K562 (cell line): ENCODE data around the gene C11orf91. TPM values are rescaled to one million over a fixed set of nuclear protein-coding genes. Genes with fewer than 3 reads are reported as not detected.

Experiments used
- CTCF ChIP-seq, 3 experiments: IDR thresholded peaks in 2 of 3; conservative IDR thresholded peaks in 1 of 3; 2 replicates each; pipeline ENCODE4 v1.5.1; 2011 to 2012; ENCODE audit warnings: low read length in 3 of 3, mild to moderate bottlenecking in 3 of 3, control low read depth in 2 of 3, improper control_type of control experiment in 1 of 3, inconsistent platforms in 1 of 3, low read depth in 1 of 3, mixed read lengths in 1 of 3, moderate library complexity in 1 of 3; ENCODE audit not compliant: insufficient read depth in 2 of 3
- E2F1 ChIP-seq: sonication (generic); formaldehyde crosslinking; IDR thresholded peaks from 2 replicates; pipeline ENCODE4 v1.8.1; 2023; ENCODE audit warnings: mild to moderate bottlenecking, missing genetic modification reagents, moderate library complexity
- HOMEZ ChIP-seq: fragments of 250-450 bp; sonication (Bioruptor Pico); IDR thresholded peaks from 2 replicates; pipeline ENCODE4 v1.4.0; 2020; ENCODE audit warnings: mild to moderate bottlenecking, moderate library complexity
- MGA ChIP-seq: fragments of 450-650 bp; IDR thresholded peaks from 2 replicates; pipeline ENCODE4 v1.6.1; 2016; ENCODE audit warnings: mild to moderate bottlenecking, moderate library complexity
- NEUROD1 ChIP-seq: fragments of 150-350 bp; IDR thresholded peaks from 2 replicates; pipeline ENCODE4 v1.6.1; 2014; ENCODE audit warnings: borderline replicate concordance, low read length, low read depth; ENCODE audit not compliant: partially characterized antibody
- SRSF1 ChIP-seq: fragments of 200-400 bp; formaldehyde crosslinking; IDR thresholded peaks from 2 replicates; pipeline ENCODE4 v1.6.1; 2017; ENCODE audit warnings: mild to moderate bottlenecking, low read depth, low read length, moderate library complexity
- ZKSCAN8 ChIP-seq: fragments of 200-800 bp; sonication (Bioruptor generic); IDR thresholded peaks from 2 replicates; pipeline ENCODE4 v1.6.1; 2016; ENCODE audit warnings: missing genetic modification characterization, missing compliant biosample characterization
- ZNF174 ChIP-seq: fragments of 250-450 bp; sonication (Bioruptor Pico); IDR thresholded peaks from 2 replicates; pipeline ENCODE4 v1.4.0; 2020; ENCODE audit warnings: mild to moderate bottlenecking
- ZNF184 ChIP-seq: sonication (generic); formaldehyde crosslinking; IDR thresholded peaks from 2 replicates; pipeline ENCODE4 v1.5.0; 2020; ENCODE audit warnings: missing genetic modification reagents
- ZNF431 ChIP-seq: sonication (generic); formaldehyde crosslinking; IDR thresholded peaks from 2 replicates; pipeline ENCODE4 v1.8.0; 2022; ENCODE audit warnings: mild to moderate bottlenecking, missing genetic modification reagents
- polyA plus RNA-seq, 8 experiments: library from polyadenylated mRNA; depleted of rRNA in 4 of 8; stranded (reverse) in 5 of 8; unstranded in 3 of 8; fragments of >200 nt; fragmentation: Nextera tagmentation in 2 of 8; fragmentation: Illumina TruSeq in 1 of 8; extraction: Ambion mirVana in 2 of 8; extraction: Trizol in 1 of 8; gene quantifications; 2 replicates each; pipeline versions ENCODE4 v1.2.1 to v1.2.3, GENCODE V29; 2011 to 2014; ENCODE audit warnings: inconsistent platforms in 1 of 8, missing spikeins in 1 of 8
- total RNA-seq, 7 experiments: library from RNA; depleted of rRNA in 6 of 7; stranded (reverse); fragments of >200 nt in 6 of 7; fragmentation: Illumina TruSeq in 2 of 7; extraction: Trizol in 2 of 7; gene quantifications; 2 replicates each; pipeline versions ENCODE4 v1.2.1 to v1.2.3, GENCODE V29; 2011 to 2021; ENCODE audit warnings: low replicate concordance in 1 of 7

Gene C11orf91
- total and polyA plus RNA-seq, 9 of the 15 experiments (the other 6 are each of a cell fraction or from before 2014, with no cell fraction given), result not detected

- TF ChIP-seq MGA, result peak; percentile 37; the same call in 1 of the 2 replicates
- no peak for TF ChIP-seq CTCF (IDR thresholded peaks at IDR 0.05 in 2 of 3, conservative IDR thresholded peaks at IDR 0.05 in 1 of 3; ENCODE audit: insufficient read depth in 2 of 3, low read depth in 1 of 3, low read length in 3 of 3)
- TF ChIP-seq SRSF1, result no peak
- no peak for TF ChIP-seq ZNF184
- no peak for TF ChIP-seq ZNF174 (CRISPR knock-in tag)
- no peak for TF ChIP-seq E2F1 (CRISPR knock-in tag)
- TF ChIP-seq ZNF431, result no peak
- no peak for TF ChIP-seq HOMEZ (CRISPR knock-in tag)
- TF ChIP-seq NEUROD1, result peak; percentile 72
- no peak for TF ChIP-seq ZKSCAN8 (CRISPR knock-in tag)
Measured at GRCh38 chr11:33737362-33737821, 36.8 kb upstream of the C11orf91 start (continued).
